ENCODE results near the gene P2RX4.
"Not testable (repeated sequence)": the region's sequence is repeated elsewhere in the genome, so short reads cannot be mapped to it uniquely, and the experiment has no call there.

Gene P2RX4

DNA sequence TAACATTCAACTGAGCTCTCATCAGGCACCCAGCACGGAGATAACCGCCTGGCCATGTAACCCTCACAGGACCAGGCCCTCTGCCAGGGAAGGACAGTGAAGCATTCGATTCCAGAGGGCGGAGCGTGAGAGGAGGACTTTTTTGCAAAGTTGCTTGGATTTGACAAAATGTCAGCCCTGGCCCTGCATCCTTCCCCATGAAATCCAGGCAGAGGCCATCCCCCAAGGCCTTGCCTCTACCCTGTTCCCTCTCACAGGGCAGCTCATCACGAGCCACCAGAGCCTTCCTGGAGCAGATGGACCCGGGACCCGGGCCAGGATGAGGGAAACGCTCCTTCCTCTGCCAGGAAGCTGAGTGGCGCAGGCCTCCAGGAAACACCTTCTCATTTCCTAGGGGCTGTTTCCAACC is 69.6 kb downstream of the P2RX4 start:
- no peak for DNase-seq

DNA sequence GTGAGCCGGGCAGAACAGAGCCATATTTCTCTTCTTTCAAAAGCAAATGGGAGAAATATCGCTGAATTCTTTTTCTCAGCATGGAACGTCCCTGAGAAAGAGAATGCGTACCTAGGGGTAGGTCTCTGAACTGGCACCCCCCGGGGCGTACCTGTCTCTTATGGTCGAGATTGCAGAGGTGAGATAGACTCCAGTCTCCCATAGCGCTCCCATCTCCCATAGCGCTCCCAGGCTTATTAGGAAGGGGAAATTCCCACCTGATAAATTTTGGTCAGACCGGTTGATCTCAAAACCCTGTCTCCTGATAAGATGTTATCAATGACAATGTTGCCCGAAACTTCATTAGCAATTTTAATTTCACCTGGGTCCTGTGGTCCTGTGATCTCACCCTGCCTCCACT is 70.6 kb downstream of the P2RX4 start:
- DNase-seq = not testable (repeated sequence)

DNA sequence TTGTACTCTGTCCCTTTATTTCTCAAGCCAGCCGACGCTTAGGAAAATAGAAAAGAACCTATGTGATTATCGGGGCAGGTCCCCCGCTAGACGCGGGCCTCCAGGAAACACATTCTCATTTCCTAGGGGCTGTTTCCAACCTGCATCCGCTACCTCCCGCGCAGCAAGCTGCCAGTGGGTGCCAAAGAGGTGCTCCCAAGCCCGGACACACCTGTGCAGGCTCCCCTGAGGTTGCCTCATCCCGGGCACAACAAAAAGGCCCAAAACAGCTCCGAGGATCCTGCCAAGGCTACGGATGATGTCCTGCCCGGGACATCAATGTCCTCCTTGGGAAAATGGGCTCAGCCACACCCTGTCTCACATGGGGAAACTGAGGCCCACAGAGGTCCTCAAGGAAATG is 71.2 kb downstream of the P2RX4 start:
- DNase-seq = not testable (repeated sequence)

DNA sequence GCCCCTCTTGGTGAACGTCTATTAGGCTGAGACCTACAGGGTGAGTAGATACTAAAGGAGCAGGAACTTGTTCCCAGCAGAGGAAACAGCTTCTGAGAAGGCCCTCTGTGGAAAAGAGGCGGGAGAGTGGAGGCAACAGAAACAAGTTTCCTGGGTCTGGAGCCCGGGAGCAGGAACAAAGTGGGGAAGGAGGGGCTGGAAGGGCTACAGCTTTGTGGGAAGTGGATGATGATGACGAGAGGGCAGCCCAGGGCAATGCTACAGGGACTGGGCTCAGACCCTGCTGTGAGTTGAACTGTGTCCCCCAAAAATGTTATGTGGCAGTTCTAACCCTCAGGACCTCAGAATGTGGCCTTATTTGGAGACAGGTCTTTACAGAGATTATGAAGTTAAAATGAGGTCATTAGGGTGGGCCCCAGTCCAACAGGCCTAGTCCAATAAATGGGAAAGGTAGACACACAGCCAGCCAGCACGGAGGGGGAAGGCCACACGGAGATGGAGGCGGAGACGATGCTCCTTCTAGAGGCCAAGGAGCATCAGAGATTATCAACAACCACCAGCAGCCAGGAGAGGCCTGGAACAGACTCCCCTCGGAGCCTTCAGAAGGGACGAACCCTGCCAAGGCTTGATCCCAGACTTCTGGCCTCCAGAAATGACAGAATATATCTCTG is 72.3 kb downstream of the P2RX4 start:
- DNase-seq = no peak

DNA sequence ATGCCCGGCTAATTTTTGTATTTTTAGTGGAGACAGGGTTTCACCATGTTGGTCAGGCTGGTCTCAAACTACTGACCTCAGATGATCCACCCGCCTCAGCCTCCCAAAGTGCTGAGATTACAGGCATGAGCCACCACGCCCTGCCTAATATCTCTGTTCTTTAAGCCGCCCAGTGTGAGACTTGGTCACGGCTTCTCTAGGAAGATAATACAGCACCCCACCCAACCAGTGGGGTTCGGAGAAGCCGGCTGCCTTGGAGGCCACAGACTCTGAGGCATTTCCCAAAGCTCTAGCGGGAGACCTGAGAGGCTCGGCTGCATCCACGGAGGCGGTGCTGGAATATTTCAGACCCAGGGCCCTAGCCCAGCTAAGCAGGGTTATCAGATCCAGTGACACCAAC is 73.0 kb downstream of the P2RX4 start:
- not testable (repeated sequence) for DNase-seq

DNA sequence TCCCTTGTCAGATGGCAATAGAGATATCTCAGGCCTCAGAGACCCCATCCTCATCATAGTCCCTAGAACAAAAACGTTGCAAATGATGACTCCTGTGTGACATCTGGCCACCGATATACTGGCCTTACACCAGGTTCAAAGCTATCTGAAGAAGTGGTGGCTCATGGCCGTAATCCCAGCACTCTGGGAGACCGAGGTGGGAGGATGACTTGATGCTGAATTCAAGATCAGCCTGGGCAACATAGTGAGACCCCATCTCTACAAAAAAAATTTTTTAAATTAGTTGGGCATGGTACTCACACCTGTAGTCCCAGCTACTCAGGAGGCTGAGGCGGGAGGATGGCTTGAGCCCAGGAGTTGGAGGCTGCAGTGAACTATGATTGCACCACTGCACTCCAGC is 73.5 kb downstream of the P2RX4 start:
- no peak for DNase-seq
